Measurements from ENCODE around the gene DNAJC3. TPM values are rescaled to one million over a fixed set of nuclear protein-coding genes. Genes with fewer than 3 reads are reported as not detected.

Gene DNAJC3, protein sequence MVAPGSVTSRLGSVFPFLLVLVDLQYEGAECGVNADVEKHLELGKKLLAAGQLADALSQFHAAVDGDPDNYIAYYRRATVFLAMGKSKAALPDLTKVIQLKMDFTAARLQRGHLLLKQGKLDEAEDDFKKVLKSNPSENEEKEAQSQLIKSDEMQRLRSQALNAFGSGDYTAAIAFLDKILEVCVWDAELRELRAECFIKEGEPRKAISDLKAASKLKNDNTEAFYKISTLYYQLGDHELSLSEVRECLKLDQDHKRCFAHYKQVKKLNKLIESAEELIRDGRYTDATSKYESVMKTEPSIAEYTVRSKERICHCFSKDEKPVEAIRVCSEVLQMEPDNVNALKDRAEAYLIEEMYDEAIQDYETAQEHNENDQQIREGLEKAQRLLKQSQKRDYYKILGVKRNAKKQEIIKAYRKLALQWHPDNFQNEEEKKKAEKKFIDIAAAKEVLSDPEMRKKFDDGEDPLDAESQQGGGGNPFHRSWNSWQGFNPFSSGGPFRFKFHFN
- 21.7 to 22.9 TPM (median 22.6 TPM) in 3 replicates for total RNA-seq

DNA sequence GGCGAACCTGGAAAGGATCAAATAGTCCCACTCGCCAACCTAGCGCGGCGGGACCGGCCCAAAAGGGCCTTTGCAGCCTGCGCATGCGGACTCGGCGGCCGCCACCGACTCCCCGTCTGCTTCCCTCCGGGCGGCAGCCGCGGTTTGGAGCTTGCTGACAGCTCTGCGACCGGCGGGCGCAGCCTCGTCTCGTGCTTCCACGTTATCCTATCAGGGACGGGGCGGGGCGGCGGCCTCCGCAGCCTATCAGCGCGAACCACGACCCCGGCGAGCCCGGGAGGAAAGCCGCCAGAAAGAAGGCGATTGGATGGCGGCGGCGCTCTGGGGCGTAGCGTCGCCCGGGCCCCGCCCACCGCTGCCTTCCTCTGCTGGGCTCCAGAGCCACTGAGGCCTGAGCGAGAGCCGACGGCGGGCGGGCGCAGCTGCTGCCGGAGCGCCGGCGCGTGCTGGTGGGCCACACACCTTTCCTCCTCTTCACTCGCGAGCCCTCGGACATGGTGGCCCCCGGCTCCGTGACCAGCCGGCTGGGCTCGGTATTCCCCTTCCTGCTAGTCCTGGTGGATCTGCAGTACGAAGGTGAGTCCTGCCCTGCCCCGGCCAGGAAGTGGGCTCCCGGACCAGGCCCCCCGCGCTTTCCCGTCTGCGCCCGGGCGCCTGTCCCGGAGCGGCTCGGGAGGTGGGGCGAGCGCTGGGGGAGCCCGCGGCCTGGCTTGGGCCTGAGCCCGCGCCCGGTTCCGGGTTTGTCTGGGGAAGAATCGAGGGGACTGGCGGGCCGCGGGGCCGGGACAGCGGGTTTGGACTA is at the start of gene DNAJC3:
TSS of gene DNAJC3 (plus strand) at position 378 of the 802 bp plus-strand sequence. CDS start at position 495, 117 bp downstream.
- Mint-ChIP-seq H3K27ac (peak within 1 kb of the TSS; percentile 99), H3K9me3 (peaks cover 16% of the 10 kb centered on the region), H3K27me3 (ENCODE audit: low read depth) (no peaks in the 10 kb centered on the region), H3K36me3 (peaks cover 13% of the 10 kb centered on the region), H3K4me1 (peaks cover 54% of the 10 kb centered on the region), H3K4me3 (peak within 1 kb of the TSS; percentile 95)
- TF ChIP-seq, protein P1, sequence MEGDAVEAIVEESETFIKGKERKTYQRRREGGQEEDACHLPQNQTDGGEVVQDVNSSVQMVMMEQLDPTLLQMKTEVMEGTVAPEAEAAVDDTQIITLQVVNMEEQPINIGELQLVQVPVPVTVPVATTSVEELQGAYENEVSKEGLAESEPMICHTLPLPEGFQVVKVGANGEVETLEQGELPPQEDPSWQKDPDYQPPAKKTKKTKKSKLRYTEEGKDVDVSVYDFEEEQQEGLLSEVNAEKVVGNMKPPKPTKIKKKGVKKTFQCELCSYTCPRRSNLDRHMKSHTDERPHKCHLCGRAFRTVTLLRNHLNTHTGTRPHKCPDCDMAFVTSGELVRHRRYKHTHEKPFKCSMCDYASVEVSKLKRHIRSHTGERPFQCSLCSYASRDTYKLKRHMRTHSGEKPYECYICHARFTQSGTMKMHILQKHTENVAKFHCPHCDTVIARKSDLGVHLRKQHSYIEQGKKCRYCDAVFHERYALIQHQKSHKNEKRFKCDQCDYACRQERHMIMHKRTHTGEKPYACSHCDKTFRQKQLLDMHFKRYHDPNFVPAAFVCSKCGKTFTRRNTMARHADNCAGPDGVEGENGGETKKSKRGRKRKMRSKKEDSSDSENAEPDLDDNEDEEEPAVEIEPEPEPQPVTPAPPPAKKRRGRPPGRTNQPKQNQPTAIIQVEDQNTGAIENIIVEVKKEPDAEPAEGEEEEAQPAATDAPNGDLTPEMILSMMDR (IDR thresholded peaks at IDR 0.05; ENCODE audit: unreplicated experiment): no peak
- DNase-seq (ENCODE audit: low spot score in 2 of 2, unreplicated experiment in 2 of 2): peak; percentile 96 to 99

DNA sequence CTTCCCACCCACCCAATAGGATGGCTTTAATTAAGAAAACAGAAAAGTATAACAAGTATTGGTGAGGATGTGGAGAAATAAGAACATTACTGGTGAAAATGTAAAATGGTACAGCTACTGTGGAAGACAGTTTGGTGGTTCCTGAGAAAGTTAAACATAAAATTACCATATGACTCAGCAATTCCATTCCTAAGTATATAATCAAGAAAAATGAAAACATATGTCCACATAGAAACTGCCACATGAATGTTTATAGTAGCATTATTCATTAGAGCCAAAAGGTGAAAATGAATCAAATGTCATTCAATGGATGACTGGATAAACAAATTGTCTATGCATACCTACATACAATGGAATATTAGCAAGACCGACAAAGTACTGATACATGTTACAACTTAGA is 49.3 kb upstream of the DNAJC3 start:
- H3K27ac Mint-ChIP-seq: no peak overlapping the region

DNA sequence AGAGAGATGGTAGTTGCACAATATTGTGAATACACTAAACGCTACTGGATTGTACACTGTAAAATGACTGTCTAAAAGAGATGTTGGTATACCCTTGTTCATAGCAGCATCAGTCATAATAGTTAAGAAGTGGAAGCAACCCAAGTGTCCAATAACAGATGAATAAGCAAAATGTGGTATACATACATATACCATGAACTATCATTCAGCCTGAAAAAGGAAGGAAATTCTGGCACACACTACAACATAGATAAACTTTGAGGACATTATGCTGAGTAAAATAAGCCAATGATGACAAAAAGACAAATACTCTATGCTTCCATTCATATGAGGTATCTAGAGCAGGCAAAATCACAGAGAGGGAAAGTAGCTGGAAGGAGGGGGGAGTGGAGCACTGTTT is 48.5 kb upstream of the DNAJC3 start:
- H3K36me3 Mint-ChIP-seq: peaks cover 68% of the 10 kb centered on the region
- no peak for DNase-seq (ENCODE audit: low spot score in 2 of 2, unreplicated experiment in 2 of 2)
- no peak overlapping the region for H3K27ac Mint-ChIP-seq
- TF ChIP-seq, protein P1 (IDR thresholded peaks at IDR 0.05; ENCODE audit: unreplicated experiment): no peak
- peaks cover 16% of the 10 kb centered on the region for H3K9me3 Mint-ChIP-seq
- no peak overlapping the region for H3K4me3 Mint-ChIP-seq
- H3K4me1 Mint-ChIP-seq: no peaks in the 10 kb centered on the region
- no peaks in the 10 kb centered on the region for H3K27me3 Mint-ChIP-seq (ENCODE audit: low read depth)

More for the DNA sequence above, 49.3 kb upstream of the DNAJC3 start:
- Mint-ChIP-seq H3K9me3 (peaks cover 16% of the 10 kb centered on the region), H3K27me3 (ENCODE audit: low read depth) (no peaks in the 10 kb centered on the region), H3K4me1 (peaks cover 3% of the 10 kb centered on the region), H3K4me3 (no peak overlapping the region), H3K36me3 (peaks cover 66% of the 10 kb centered on the region)
- DNase-seq (ENCODE audit: low spot score in 2 of 2, unreplicated experiment in 2 of 2): no peak
- TF ChIP-seq, protein P1 (IDR thresholded peaks at IDR 0.05; ENCODE audit: unreplicated experiment): no peak

DNA sequence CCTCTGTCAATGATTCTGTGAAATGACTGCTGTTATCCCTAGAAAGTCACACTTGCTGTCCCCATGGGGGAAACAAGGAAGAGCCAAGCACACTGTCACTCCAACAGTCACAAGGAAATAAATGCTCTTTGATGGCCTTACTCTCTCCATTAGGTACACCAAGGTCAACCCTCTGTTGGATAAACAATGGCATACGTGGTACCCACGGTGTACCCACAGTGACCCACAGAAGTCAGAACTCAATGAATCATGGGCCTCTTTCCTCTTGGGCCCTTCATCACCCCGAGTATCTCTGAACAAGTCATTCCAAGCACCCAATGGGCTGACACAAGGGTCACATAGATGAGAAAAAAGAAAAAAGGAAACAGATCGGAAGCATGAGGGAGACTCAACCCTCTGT is 47.9 kb upstream of the DNAJC3 start:
- Mint-ChIP-seq H3K36me3 (peaks cover 70% of the 10 kb centered on the region), H3K27me3 (ENCODE audit: low read depth) (no peaks in the 10 kb centered on the region), H3K4me1 (no peaks in the 10 kb centered on the region), H3K4me3 (no peak overlapping the region), H3K27ac (no peak overlapping the region), H3K9me3 (peaks cover 16% of the 10 kb centered on the region)
- TF ChIP-seq, protein P1 (IDR thresholded peaks at IDR 0.05; ENCODE audit: unreplicated experiment): no peak
- no peak for DNase-seq (ENCODE audit: low spot score in 2 of 2, unreplicated experiment in 2 of 2)

DNA sequence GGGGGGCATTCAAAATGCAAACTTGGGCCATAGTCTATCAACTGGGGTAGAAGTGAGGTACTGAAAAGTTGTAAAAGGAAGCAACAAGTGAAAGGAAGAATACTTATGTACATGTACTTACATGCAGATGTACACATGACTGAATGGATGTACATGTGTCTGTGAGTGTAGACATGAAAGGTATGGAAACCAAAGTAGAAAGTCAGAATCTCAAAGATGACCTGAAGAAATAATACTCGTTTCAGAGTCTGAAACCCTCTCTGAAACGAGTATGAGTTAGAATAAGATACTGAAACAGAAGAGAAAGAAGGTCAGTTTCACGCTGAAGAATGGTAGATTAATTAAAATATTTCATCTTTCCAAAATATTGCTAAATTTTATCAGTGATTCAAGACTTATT is 46.3 kb upstream of the DNAJC3 start:
- H3K36me3 Mint-ChIP-seq: peaks cover 72% of the 10 kb centered on the region
- no peak for DNase-seq (ENCODE audit: low spot score in 2 of 2, unreplicated experiment in 2 of 2)
- no peak overlapping the region for H3K4me3 Mint-ChIP-seq
- TF ChIP-seq, protein P1 (IDR thresholded peaks at IDR 0.05; ENCODE audit: unreplicated experiment): no peak
- no peaks in the 10 kb centered on the region for H3K27me3 Mint-ChIP-seq (ENCODE audit: low read depth)
- no peak overlapping the region for H3K27ac Mint-ChIP-seq
- H3K9me3 Mint-ChIP-seq: peaks cover 16% of the 10 kb centered on the region
- H3K4me1 Mint-ChIP-seq: no peaks in the 10 kb centered on the region
